ENCODE data around the gene PTGER1. TPM values are rescaled to one million over a fixed set of nuclear protein-coding genes. Genes with fewer than 3 reads are reported as not detected.
A peak's percentile ranks its signal among the peaks of the same experiment; 100 is the strongest.

Gene PTGER1
- total RNA-seq, 1 experiment from 2014 or later: 0.42 TPM

- no peaks in the 10 kb centered on the region for H3K27me3 Mint-ChIP-seq (ENCODE audit: insufficient read depth, unreplicated experiment)
- intact Hi-C loops (cut with micrococcal nuclease): no loop called here
- peak overlapping the region; percentile 57 for H3K4me3 Mint-ChIP-seq (ENCODE audit: unreplicated experiment)
- TF ChIP-seq CTCF (IDR thresholded peaks at IDR 0.05; ENCODE audit: unreplicated experiment): no peak
- H3K36me3 Mint-ChIP-seq (ENCODE audit: insufficient read depth, unreplicated experiment): peaks cover 44% of the 10 kb centered on the region
- BruUV-seq (replicated peaks): no TSS peak
- H3K9me3 Mint-ChIP-seq (ENCODE audit: unreplicated experiment): no peaks in the 10 kb centered on the region
- H3K27ac Mint-ChIP-seq (ENCODE audit: low read depth, unreplicated experiment): peak overlapping the region; percentile 97
- H3K4me1 Mint-ChIP-seq (ENCODE audit: insufficient read depth, unreplicated experiment): peaks cover 23% of the 10 kb centered on the region
- POLR2A ChIA-PET: interaction anchor here (0.5 to 15.7 kb wide), 10 partner anchors 9 to 808 kb away, joined by 3 to 203 read pairs (median 14); partner anchors contain the start of genes DDX39A, GIPC1, NDUFB7 and TECR
- no peak for DNase-seq (ENCODE audit: unreplicated experiment)
- CTCF ChIA-PET: interaction anchor here (0.8 to 7.9 kb wide), 2 partner anchors 8 to 14 kb away, joined by 3 to 53 read pairs; no protein-coding TSS in a partner anchor
Observed at GRCh38 chr19:14519245-14519859, 44.2 kb upstream of the PTGER1 start.

GRCh38 chr19:14517840-14518505 lies 42.8 kb upstream of the PTGER1 start, which contains the start of gene DNAJB1:
Gene DNAJB1 (minus strand): TSS chr19:14518397. CDS start chr19:14518349, 48 bp downstream.
- peak within 1 kb of the TSS; percentile 97 for H3K27ac Mint-ChIP-seq (ENCODE audit: low read depth, unreplicated experiment)
- peak; percentile 85 for DNase-seq (ENCODE audit: unreplicated experiment)
- no peaks in the 10 kb centered on the region for H3K9me3 Mint-ChIP-seq (ENCODE audit: unreplicated experiment)
- peaks cover 58% of the 10 kb centered on the region for H3K36me3 Mint-ChIP-seq (ENCODE audit: insufficient read depth, unreplicated experiment)
- BruUV-seq (replicated peaks): no TSS peak
- no peaks in the 10 kb centered on the region for H3K27me3 Mint-ChIP-seq (ENCODE audit: insufficient read depth, unreplicated experiment)
- POLR2A ChIA-PET: interaction anchor here (0.6 to 15.7 kb wide), 38 partner anchors 8 to 1726 kb away, joined by 3 to 203 read pairs (median 4); partner anchors contain the start of genes ADGRE5, ASF1B, DDX39A and GIPC1
- H3K4me3 Mint-ChIP-seq (ENCODE audit: unreplicated experiment): peak within 1 kb of the TSS; percentile 87
- H3K4me1 Mint-ChIP-seq (ENCODE audit: insufficient read depth, unreplicated experiment): peaks cover 23% of the 10 kb centered on the region
- TF ChIP-seq CTCF (IDR thresholded peaks at IDR 0.05; ENCODE audit: unreplicated experiment): no peak
- intact Hi-C loops (cut with micrococcal nuclease): loop anchor here (2.0 kb wide), 1 partner anchor 33 kb away; no protein-coding TSS in a partner anchor
- CTCF ChIA-PET: interaction anchor here (0.6 to 7.9 kb wide), 4 partner anchors 13 to 605 kb away, joined by 3 to 53 read pairs (median 4); no protein-coding TSS in a partner anchor

GRCh38 chr19:14517446-14517839 lies 42.3 kb upstream of the PTGER1 start:
- H3K4me1 Mint-ChIP-seq (ENCODE audit: insufficient read depth, unreplicated experiment): peaks cover 23% of the 10 kb centered on the region
- intact Hi-C loops (cut with micrococcal nuclease): loop anchor here (2.0 kb wide), 1 partner anchor 33 kb away; no protein-coding TSS in a partner anchor
- POLR2A ChIA-PET: interaction anchor here (0.6 to 15.7 kb wide), 33 partner anchors 8 to 1725 kb away, joined by 3 to 203 read pairs (median 5); partner anchors contain the start of genes ADGRE5, ASF1B, DDX39A and GIPC1
- TF ChIP-seq CTCF (IDR thresholded peaks at IDR 0.05; ENCODE audit: unreplicated experiment): no peak
- peak overlapping the region; percentile 97 for H3K27ac Mint-ChIP-seq (ENCODE audit: low read depth, unreplicated experiment)
- H3K27me3 Mint-ChIP-seq (ENCODE audit: insufficient read depth, unreplicated experiment): no peaks in the 10 kb centered on the region
- peaks cover 58% of the 10 kb centered on the region for H3K36me3 Mint-ChIP-seq (ENCODE audit: insufficient read depth, unreplicated experiment)
- H3K4me3 Mint-ChIP-seq (ENCODE audit: unreplicated experiment): peak overlapping the region; percentile 87
- CTCF ChIA-PET: interaction anchor here (0.6 to 7.9 kb wide), 9 partner anchors 12 to 606 kb away, joined by 3 to 53 read pairs (median 4); no protein-coding TSS in a partner anchor
- no peak for DNase-seq (ENCODE audit: unreplicated experiment)
- BruUV-seq (replicated peaks): no TSS peak
- no peaks in the 10 kb centered on the region for H3K9me3 Mint-ChIP-seq (ENCODE audit: unreplicated experiment)
